BJ (cell line): ENCODE data around the gene SLC2A14. TPM values are rescaled to one million over a fixed set of nuclear protein-coding genes. Genes with fewer than 3 reads are reported as not detected.
"Not testable (repeated sequence)": the region's sequence is repeated elsewhere in the genome, so short reads cannot be mapped to it uniquely, and the experiment has no call there.

ENCODE experiments used
- CTCF ChIA-PET: fragments of 350-600 bp; formaldehyde crosslinking; extraction: SDS; loops from one replicate; lab custom pipeline; 2021; ENCODE audit warnings: antibody characterized with exemption, inconsistent platforms; lab: Yijun Ruan, JAX
- POLR2A ChIA-PET: fragments of 300-600 bp; sonication (Branson Sonifier 250); formaldehyde crosslinking; extraction: SDS; loops from one replicate; lab custom pipeline; 2021; ENCODE audit warnings: antibody characterized with exemption; lab: Charles Lee
- DNase-seq: peaks from one replicate; pipeline ENCODE4 v3.0.0-alpha.2; 2011; ENCODE audit warnings: low read depth
- H3K27me3 ChIP-seq: 2 replicates; pipeline ENCODE4 v1.6.0; 2011; ENCODE audit warnings: low read length; ENCODE audit not compliant: control insufficient read depth, insufficient read depth
- H3K36me3 ChIP-seq: 2 replicates; pipeline ENCODE4 v1.5.1; 2011; ENCODE audit warnings: low read length; ENCODE audit not compliant: control insufficient read depth, insufficient read depth
- H3K4me3 ChIP-seq: 2 replicates; pipeline ENCODE4 v1.5.1; 2011; ENCODE audit warnings: low read depth, mild to moderate bottlenecking, control low read depth, low read length
- CTCF ChIP-seq: IDR thresholded peaks from 2 replicates; pipeline ENCODE4 v1.5.1; 2011; ENCODE audit warnings: low read depth, mild to moderate bottlenecking, control low read depth, inconsistent platforms, low read length, moderate library complexity; ENCODE audit not compliant: insufficient read depth
- polyA plus RNA-seq: library from polyadenylated mRNA; depleted of rRNA; stranded (reverse); fragments of >200 nt; gene quantifications from 2 replicates; pipeline ENCODE4 v1.2.3, GENCODE V29; 2011; rRNA removed
- small RNA-seq: library from RNA; depleted of rRNA; stranded (forward); fragments of <200 nt; gene quantifications from one replicate; pipeline ENCODE3, GENCODE V24; 2012; ENCODE audit warnings: low replicate concordance, low read depth; ENCODE audit not compliant: insufficient read length

SLC2A14 gene
- polyA plus RNA-seq, 1 experiment, result not detected

DNA sequence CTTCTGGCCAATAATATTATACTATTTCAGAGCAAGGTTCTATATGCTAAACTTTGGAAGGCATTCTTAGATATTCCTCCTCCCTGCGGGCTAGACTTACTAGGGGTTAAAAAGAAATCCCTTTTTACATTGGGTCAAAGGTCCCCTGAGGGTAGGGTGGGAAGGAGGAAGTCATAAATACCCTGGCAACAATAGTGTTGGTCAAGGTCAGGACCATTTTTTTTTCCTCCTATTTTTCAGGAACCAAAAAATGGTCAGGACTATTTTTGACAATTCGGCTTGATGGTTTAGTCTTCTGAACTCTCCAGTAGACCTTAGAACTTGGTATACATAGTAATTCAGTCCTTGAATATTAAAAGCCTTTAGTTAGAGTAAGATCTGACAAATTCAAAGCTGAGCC is 88.0 kb downstream of the SLC2A14 start:
- Histone ChIP-seq H3K36me3 (no peaks in the 10 kb centered on the region), H3K27me3 (peaks cover 5% of the 10 kb centered on the region), H3K4me3 (no peak overlapping the region)
- ChIA-PET CTCF (no interaction called here), POLR2A (no interaction called here)
- TF ChIP-seq CTCF, result no peak
- DNase-seq, result no peak

DNA sequence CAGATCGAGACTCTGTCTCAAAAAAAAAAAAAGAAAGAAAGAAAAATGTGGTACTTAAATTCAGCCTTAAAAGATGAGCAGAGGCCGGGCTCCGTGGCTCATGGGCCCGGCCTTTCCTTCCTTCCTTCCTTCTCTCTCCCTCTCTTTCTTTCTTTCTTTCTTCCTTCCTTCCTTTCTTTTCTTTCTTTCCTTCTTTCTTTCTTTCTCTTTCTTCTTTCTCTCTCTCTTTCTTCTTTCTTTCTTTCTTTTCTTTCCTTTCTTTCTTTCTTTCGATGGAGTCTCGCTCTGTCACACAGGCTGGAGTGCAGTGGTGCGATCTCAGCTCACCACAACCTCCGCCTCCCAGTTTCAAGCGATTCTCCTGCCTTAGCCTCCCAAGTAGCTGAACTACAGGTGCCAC is 89.3 kb downstream of the SLC2A14 start:
- H3K36me3 ChIP-seq, CTCF ChIA-PET, DNase-seq, POLR2A ChIA-PET, H3K4me3 ChIP-seq, H3K27me3 ChIP-seq: not testable (repeated sequence)

GRCh38 chr12:7782055-7782454 is 90.7 kb downstream of the SLC2A14 start:
- no peak for TF ChIP-seq CTCF
- DNase-seq, result no peak
- no peak overlapping the region for H3K4me3 ChIP-seq
- CTCF ChIA-PET, result no interaction called here
- no peaks in the 10 kb centered on the region for H3K36me3 ChIP-seq
- no peaks in the 10 kb centered on the region for H3K27me3 ChIP-seq
- POLR2A ChIA-PET, result no interaction called here

DNA sequence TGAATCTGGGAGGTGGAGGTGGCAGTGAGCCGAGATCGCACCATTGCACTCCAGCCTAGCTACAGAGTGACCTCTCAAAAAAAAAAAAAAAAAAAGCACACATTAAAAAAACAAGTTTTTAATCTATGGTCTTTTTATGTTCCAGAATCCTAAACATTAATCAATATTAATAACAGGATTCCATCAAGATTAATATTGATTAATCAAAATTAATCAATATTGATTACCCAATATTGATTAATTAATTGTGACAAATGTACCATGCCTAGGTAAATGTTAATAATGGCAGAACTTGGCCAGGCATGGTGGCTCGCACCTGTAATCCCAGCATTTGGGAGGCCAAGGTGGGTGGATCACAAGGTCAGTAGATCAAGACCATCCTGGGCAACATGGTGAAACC is 91.4 kb downstream of the SLC2A14 start:
- ChIA-PET CTCF (no interaction called here), POLR2A (no interaction called here)

DNA sequence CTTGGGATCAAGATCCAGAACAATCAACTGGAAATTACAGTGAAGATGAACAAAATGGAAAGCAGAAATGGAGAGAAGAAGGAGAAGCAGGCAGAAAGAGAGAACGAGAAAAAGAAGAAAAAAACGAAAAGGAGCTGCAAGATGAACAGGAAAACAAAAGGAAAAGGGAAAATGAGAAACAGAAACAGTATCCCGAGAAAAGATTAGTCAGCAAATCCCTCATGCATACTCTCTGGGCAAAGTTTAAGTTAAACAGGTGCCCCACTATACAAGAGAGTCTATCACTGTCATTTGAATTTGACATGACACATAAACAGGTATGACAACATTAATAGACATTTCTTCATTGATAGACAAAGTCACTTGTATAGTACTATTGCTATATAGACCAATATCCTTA is 102.7 kb downstream of the SLC2A14 start:
- Histone ChIP-seq H3K4me3 (no peak overlapping the region), H3K27me3 (no peaks in the 10 kb centered on the region), H3K36me3 (no peaks in the 10 kb centered on the region)
- POLR2A ChIA-PET, result no interaction called here
- no peak for TF ChIP-seq CTCF
- DNase-seq, result no peak
- CTCF ChIA-PET, result no interaction called here

More for the DNA sequence above, 91.4 kb downstream of the SLC2A14 start:
- no peak for TF ChIP-seq CTCF
- Histone ChIP-seq H3K27me3 (no peaks in the 10 kb centered on the region), H3K4me3 (no peak overlapping the region), H3K36me3 (no peaks in the 10 kb centered on the region)
- no peak for DNase-seq

Small RNA genes lying within 50 kb of the gene (small RNA-seq; reads per million reads assigned to genes)
- gene RF00019, result not detected

Other genes starting within 250 kb of the SLC2A14 start
- gene APOBEC1, start 207.0 kb downstream of the SLC2A14 start, polyA plus RNA-seq, result not detected in 2 replicates
- gene GDF3, start 177.1 kb downstream of the SLC2A14 start, polyA plus RNA-seq, result not detected in 2 replicates
- gene DPPA3, start 161.5 kb downstream of the SLC2A14 start, polyA plus RNA-seq, result not detected in 2 replicates
- gene CLEC4C, start 125.5 kb downstream of the SLC2A14 start, polyA plus RNA-seq, result not detected in 2 replicates
- not detected in 2 replicates for gene NANOGNB, start 107.7 kb downstream of the SLC2A14 start, polyA plus RNA-seq
- not detected in 2 replicates for gene NANOG, start 83.5 kb downstream of the SLC2A14 start, polyA plus RNA-seq
- gene SLC2A3, start 63.3 kb upstream of the SLC2A14 start, polyA plus RNA-seq, result 40.1 and 57.3 TPM in 2 replicates
- 5.3 and 6.5 TPM in 2 replicates for gene FOXJ2, start 159.8 kb upstream of the SLC2A14 start, polyA plus RNA-seq
- 0.11 and 0.13 TPM in 2 replicates for gene C3AR1, start 193.4 kb upstream of the SLC2A14 start, polyA plus RNA-seq
- 30.0 and 34.0 TPM in 2 replicates for gene NECAP1, start 209.4 kb upstream of the SLC2A14 start, polyA plus RNA-seq